Subcutaneous adipose tissue (tissue), 4 donors: ENCODE results near the gene ZFHX2. TPM values are rescaled to one million over a fixed set of nuclear protein-coding genes. Genes with fewer than 3 reads are reported as not detected.

ENCODE experiments used
- CTCF ChIP-seq: fragments of 450-650 bp; IDR thresholded peaks from one replicate; pipeline ENCODE4 v1.5.1; 2016; ENCODE audit warnings: low read depth, mild to moderate bottlenecking, control low read depth, antibody characterized with exemption, moderate library complexity
- total RNA-seq, 4 donors: library from RNA; depleted of rRNA; stranded (reverse); fragments of >200 nt; gene quantifications; one replicate each; pipeline ENCODE4 v1.1.0, GENCODE V29; 2016

ZFHX2 gene
- total RNA-seq, 4 donors from 2014 or later = 0.33 to 1.4 (median 0.50) TPM

GRCh38 chr14:23518709-23519108 is 32.9 kb downstream of the ZFHX2 start:
- TF ChIP-seq CTCF = no peak

- TF ChIP-seq CTCF = no peak
Observed at GRCh38 chr14:23517650-23518326, 33.8 kb downstream of the ZFHX2 start.

DNA sequence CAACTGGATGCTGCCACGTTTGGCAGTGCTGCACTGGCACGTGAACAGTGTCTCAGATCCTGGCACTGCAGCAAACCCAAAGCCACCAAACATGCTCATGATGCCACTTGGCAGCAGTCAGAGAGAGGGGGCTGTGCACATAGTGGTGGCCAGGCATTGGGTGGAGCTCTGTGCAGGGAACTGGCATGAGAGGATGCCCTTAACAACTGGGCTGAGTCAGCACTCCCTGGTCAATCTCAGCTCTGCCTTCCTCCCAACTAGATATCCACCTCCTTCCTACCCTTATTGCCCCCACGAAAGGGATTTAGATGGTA is 37.0 kb downstream of the ZFHX2 start:
- TF ChIP-seq CTCF = no peak

- TF ChIP-seq CTCF = no peak
Observed at GRCh38 chr14:23513818-23514643, 37.5 kb downstream of the ZFHX2 start.

DNA sequence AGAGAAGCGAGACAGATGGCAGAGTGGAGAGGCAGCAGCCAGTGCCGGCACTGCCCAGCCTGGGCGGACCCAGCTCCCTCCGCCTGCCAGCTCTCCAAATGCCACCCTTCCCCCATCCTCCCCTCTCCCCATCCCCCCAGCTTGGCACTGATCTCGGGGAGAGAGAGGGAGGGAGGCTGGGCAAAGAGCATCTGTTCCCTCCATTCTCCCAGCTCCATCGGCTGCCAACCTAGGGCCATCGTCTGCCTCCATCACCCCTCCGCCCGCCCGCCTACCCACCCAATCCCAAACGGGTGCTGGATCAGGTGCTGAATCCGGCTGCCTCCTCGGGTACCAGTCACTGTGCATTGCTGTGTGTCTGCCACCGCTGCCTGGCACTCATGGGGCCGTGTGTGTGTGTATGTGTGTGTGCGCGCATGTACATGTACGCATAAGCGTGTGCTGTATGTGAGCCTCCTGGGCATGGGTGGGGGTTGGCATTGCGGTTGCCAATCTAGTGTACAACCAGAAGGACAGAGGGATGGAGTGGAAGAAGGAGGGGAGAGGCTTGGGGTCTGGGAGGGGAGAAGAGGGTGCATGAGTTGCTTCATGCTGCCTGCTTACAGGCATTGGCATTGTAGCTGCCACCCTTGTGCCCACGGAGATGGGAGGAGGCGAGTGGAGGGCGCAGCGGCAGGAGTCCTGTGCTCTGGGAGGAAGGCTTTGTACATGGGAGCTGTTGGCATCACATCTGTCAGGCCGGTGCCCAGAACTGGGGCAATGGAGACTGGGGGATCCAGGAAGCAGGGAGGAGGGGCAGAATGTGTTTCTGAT is 38.4 kb downstream of the ZFHX2 start:
- TF ChIP-seq CTCF = no peak

- no peak for TF ChIP-seq CTCF
Observed at GRCh38 chr14:23512156-23512555, 39.4 kb downstream of the ZFHX2 start.

GRCh38 chr14:23494223-23494622 is 57.3 kb downstream of the ZFHX2 start:
- TF ChIP-seq CTCF = no peak
